A673 (cell line): ENCODE data around the gene RBP4. TPM values are rescaled to one million over a fixed set of nuclear protein-coding genes. Genes with fewer than 3 reads are reported as not detected.
"Not testable (repeated sequence)": the region's sequence is repeated elsewhere in the genome, so short reads cannot be mapped to it uniquely, and the experiment has no call there.

Experiments used
- BruUV-seq: library from RNA; stranded (reverse); fragments of 400-500 nt; replicated peaks from 2 replicates; lab custom pipeline; 2021; lab: Mats Ljungman, UMichigan
- CTCF ChIA-PET: fragments of 300-600 bp; sonication (Branson Sonifier 250); formaldehyde crosslinking; loops from one replicate; lab custom pipeline; 2022; ENCODE audit warnings: antibody characterized with exemption; lab: Charles Lee
- POLR2A ChIA-PET: fragments of 300-600 bp; sonication (Branson Sonifier 250); formaldehyde crosslinking; loops from one replicate; lab custom pipeline; 2022; ENCODE audit warnings: antibody characterized with exemption; ENCODE audit not compliant: low non-redundant PET; lab: Charles Lee
- DNase-seq: peaks from one replicate; pipeline ENCODE4 v3.0.0-alpha.2; 2015; ENCODE audit warnings: low spot score
- H3K27ac ChIP-seq: fragments of 200-600 bp; sonication (generic); 2 replicates; pipeline ENCODE4 v1.5.1; 2016; ENCODE audit warnings: mixed run types, low read depth, mild to moderate bottlenecking, mixed read lengths, antibody characterized with exemption, low read length; ENCODE audit not compliant: poor library complexity, severe bottlenecking
- H3K27me3 ChIP-seq: fragments of 200-600 bp; sonication (generic); replicated peaks from 2 replicates; pipeline ENCODE4 v1.6.1; 2017; ENCODE audit warnings: mixed run types, low read depth, mild to moderate bottlenecking, mixed read lengths, antibody characterized with exemption, low read length; ENCODE audit not compliant: insufficient read depth, poor library complexity
- H3K36me3 ChIP-seq: fragments of 200-600 bp; sonication (generic); 2 replicates; pipeline ENCODE4 v1.6.1; 2016; ENCODE audit warnings: mixed run types, mild to moderate bottlenecking, mixed read lengths, antibody characterized with exemption, low read length; ENCODE audit not compliant: insufficient read depth, poor library complexity, severe bottlenecking
- H3K4me1 ChIP-seq: fragments of 200-600 bp; sonication (generic); 2 replicates; pipeline ENCODE4 v1.6.1; 2017; ENCODE audit warnings: mixed run types, mild to moderate bottlenecking, mixed read lengths, antibody characterized with exemption, low read length; ENCODE audit not compliant: insufficient read depth, poor library complexity, severe bottlenecking
- H3K4me3 ChIP-seq: fragments of 200-600 bp; sonication (generic); 2 replicates; pipeline ENCODE4 v1.5.1; 2016; ENCODE audit warnings: low read depth, mixed run types, mild to moderate bottlenecking, mixed read lengths, low read length; ENCODE audit not compliant: poor library complexity, severe bottlenecking
- H3K9me3 ChIP-seq: fragments of 200-600 bp; sonication (generic); 2 replicates; pipeline ENCODE4 v1.6.1; 2016; ENCODE audit warnings: mixed run types, low read depth, mild to moderate bottlenecking, mixed read lengths, antibody characterized with exemption, low read length; ENCODE audit not compliant: poor library complexity, severe bottlenecking
- CTCF ChIP-seq: fragments of 300-800, 200-600 bp; sonication (generic); conservative IDR thresholded peaks from 2 replicates; pipeline ENCODE4 v1.5.1; 2017; ENCODE audit warnings: low read depth, mild to moderate bottlenecking, antibody characterized with exemption, low read length, moderate library complexity, mixed read lengths
- EZH2 ChIP-seq: fragments of 200-600 bp; sonication (generic); IDR thresholded peaks from 2 replicates; pipeline ENCODE4 v1.6.1; 2017; ENCODE audit warnings: borderline replicate concordance, low read depth, mild to moderate bottlenecking, mixed read lengths, antibody characterized with exemption, low read length; ENCODE audit not compliant: poor library complexity, severe bottlenecking
- intact Hi-C: fragments of 100-400 bp; cut with micrococcal nuclease; formaldehyde crosslinking; loops from one replicate; pipeline ENCODE4 v1.10.0; 2022; ENCODE audit not compliant: unreplicated experiment
- total RNA-seq: library from RNA; stranded (reverse); gene quantifications from 2 replicates; pipeline ENCODE4 v1.2.3, GENCODE V29; 2021

Gene RBP4
- total RNA-seq, 1 experiment from 2014 or later: not detected

GRCh38 chr10:93550606-93551005 is 50.4 kb downstream of the RBP4 start:
- H3K36me3 ChIP-seq: no peaks in the 10 kb centered on the region
- ChIA-PET POLR2A (no interaction called here), CTCF (no interaction called here)
- H3K4me3 ChIP-seq: no peak overlapping the region
- intact Hi-C loops: no loop called here
- TF ChIP-seq CTCF (no peak), EZH2 (no peak)
- no TSS peak for BruUV-seq
- peaks cover 4% of the 10 kb centered on the region for H3K27me3 ChIP-seq
- H3K9me3 ChIP-seq: no peaks in the 10 kb centered on the region
- no peak overlapping the region for H3K27ac ChIP-seq
- DNase-seq: no peak
- H3K4me1 ChIP-seq: no peaks in the 10 kb centered on the region

- TF ChIP-seq CTCF (no peak), EZH2 (no peak)
- no TSS peak for BruUV-seq
- no peak for DNase-seq
- Histone ChIP-seq H3K4me3 (no peak overlapping the region), H3K27me3 (peaks cover 4% of the 10 kb centered on the region), H3K4me1 (no peaks in the 10 kb centered on the region), H3K27ac (no peak overlapping the region), H3K9me3 (no peaks in the 10 kb centered on the region), H3K36me3 (no peaks in the 10 kb centered on the region)
- ChIA-PET POLR2A (no interaction called here), CTCF (no interaction called here)
- intact Hi-C loops: no loop called here
Observed at GRCh38 chr10:93548376-93549071, 52.5 kb downstream of the RBP4 start.

GRCh38 chr10:93547522-93547921 is 53.5 kb downstream of the RBP4 start:
- no peak for DNase-seq
- CTCF ChIA-PET: interaction anchor here (0.5 kb wide), 1 partner anchor 1417 kb away, joined by 9 read pairs; no protein-coding TSS in a partner anchor
- no peak overlapping the region for H3K27ac ChIP-seq

GRCh38 chr10:93546995-93547394 is 54.0 kb downstream of the RBP4 start:
- H3K27ac ChIP-seq, intact Hi-C loops, H3K27me3 ChIP-seq, DNase-seq, H3K4me3 ChIP-seq, H3K4me1 ChIP-seq, H3K9me3 ChIP-seq, BruUV-seq, CTCF ChIA-PET, POLR2A ChIA-PET, H3K36me3 ChIP-seq: not testable (repeated sequence)

More at GRCh38 chr10:93547522-93547921, 53.5 kb downstream of the RBP4 start:
- TF ChIP-seq EZH2 (no peak), CTCF (no peak)
- Histone ChIP-seq H3K4me3 (no peak overlapping the region), H3K9me3 (no peaks in the 10 kb centered on the region), H3K4me1 (no peaks in the 10 kb centered on the region), H3K36me3 (no peaks in the 10 kb centered on the region), H3K27me3 (peaks cover 4% of the 10 kb centered on the region)
- no TSS peak for BruUV-seq
- POLR2A ChIA-PET: no interaction called here
- intact Hi-C loops: no loop called here
